HG03342 (cell line): Measurements from ENCODE around the gene TRAF1.

ENCODE experiments used
- ATAC-seq: cut with Tn5 transposase; IDR thresholded peaks from one replicate; pipeline ENCODE4 v1.9.1; 2021; ENCODE audit warnings: mild to moderate bottlenecking, moderate library complexity; ENCODE audit not compliant: unreplicated experiment

The TRAF1 gene

GRCh38 chr9:120924698-120925534 lies 1.7 kb downstream of the TRAF1 start:
- no peak for ATAC-seq

- no peak for ATAC-seq
Observed at GRCh38 chr9:120923620-120924328, 2.8 kb downstream of the TRAF1 start.

GRCh38 chr9:120922404-120923195 lies 4.0 kb downstream of the TRAF1 start:
- no peak for ATAC-seq

GRCh38 chr9:120921661-120922181 lies 4.9 kb downstream of the TRAF1 start:
- ATAC-seq: no peak

GRCh38 chr9:120920806-120921178 lies 5.8 kb downstream of the TRAF1 start:
- ATAC-seq: no peak

- no peak for ATAC-seq
Observed at GRCh38 chr9:120919843-120920805, 6.5 kb downstream of the TRAF1 start.

- no peak for ATAC-seq
Observed at GRCh38 chr9:120918931-120919842, 7.4 kb downstream of the TRAF1 start.

- ATAC-seq: no peak
Observed at GRCh38 chr9:120917929-120918762, 8.4 kb downstream of the TRAF1 start.

- no peak for ATAC-seq
Observed at GRCh38 chr9:120916991-120917880, 9.4 kb downstream of the TRAF1 start.

GRCh38 chr9:120916588-120916987 lies 10.0 kb downstream of the TRAF1 start:
- ATAC-seq: no peak

GRCh38 chr9:120915854-120916470 lies 10.6 kb downstream of the TRAF1 start:
- ATAC-seq: no peak

GRCh38 chr9:120914953-120915352 lies 11.6 kb downstream of the TRAF1 start:
- no peak for ATAC-seq

- no peak for ATAC-seq
Observed at GRCh38 chr9:120914396-120914795, 12.2 kb downstream of the TRAF1 start.

GRCh38 chr9:120913647-120914264 lies 12.8 kb downstream of the TRAF1 start:
- no peak for ATAC-seq

GRCh38 chr9:120912958-120913646 lies 13.5 kb downstream of the TRAF1 start:
- no peak for ATAC-seq
